NT2/D1 (cell line): Measurements from ENCODE around the gene PAN3.
"Not testable (repeated sequence)": the region's sequence is repeated elsewhere in the genome, so short reads cannot be mapped to it uniquely, and the experiment has no call there.

Source experiments
- DNase-seq: peaks from one replicate; pipeline ENCODE4 v3.0.0-alpha.2; 2011; ENCODE audit warnings: low read depth, low spot score
- H3K27me3 ChIP-seq: 2 replicates; pipeline ENCODE4 v1.6.0; 2011; ENCODE audit warnings: mild to moderate bottlenecking; ENCODE audit not compliant: insufficient read length, insufficient read depth
- H3K36me3 ChIP-seq: 2 replicates; pipeline ENCODE4 v1.6.1; 2011; ENCODE audit warnings: mild to moderate bottlenecking, low read length, mixed read lengths; ENCODE audit not compliant: insufficient read depth, insufficient read length
- H3K4me1 ChIP-seq: 2 replicates; pipeline ENCODE4 v1.5.1; 2011; ENCODE audit not compliant: insufficient read depth, insufficient read length
- H3K4me3 ChIP-seq: 2 replicates; pipeline ENCODE4 v1.5.1; 2011; ENCODE audit warnings: low read depth; ENCODE audit not compliant: insufficient read length
- H3K9ac ChIP-seq: 2 replicates; pipeline ENCODE4 v1.6.0; 2011; ENCODE audit warnings: low read depth; ENCODE audit not compliant: insufficient read length
- H3K9me3 ChIP-seq: 2 replicates; pipeline ENCODE4 v1.5.1; 2011; ENCODE audit warnings: mild to moderate bottlenecking, low read length; ENCODE audit not compliant: insufficient read depth
- SUZ12 ChIP-seq: IDR thresholded peaks from 2 replicates; pipeline ENCODE4 v1.6.1; 2011; ENCODE audit not compliant: insufficient read length, insufficient read depth; ENCODE audit errors: extremely low read depth
- YY1 ChIP-seq: IDR thresholded peaks from 2 replicates; pipeline ENCODE4 v1.6.1; 2011; ENCODE audit not compliant: insufficient read length, insufficient read depth
- ZNF274 ChIP-seq: IDR thresholded peaks from 2 replicates; pipeline ENCODE4 v1.6.1; 2011; ENCODE audit warnings: mild to moderate bottlenecking, low read depth, low read length

Gene PAN3

DNA sequence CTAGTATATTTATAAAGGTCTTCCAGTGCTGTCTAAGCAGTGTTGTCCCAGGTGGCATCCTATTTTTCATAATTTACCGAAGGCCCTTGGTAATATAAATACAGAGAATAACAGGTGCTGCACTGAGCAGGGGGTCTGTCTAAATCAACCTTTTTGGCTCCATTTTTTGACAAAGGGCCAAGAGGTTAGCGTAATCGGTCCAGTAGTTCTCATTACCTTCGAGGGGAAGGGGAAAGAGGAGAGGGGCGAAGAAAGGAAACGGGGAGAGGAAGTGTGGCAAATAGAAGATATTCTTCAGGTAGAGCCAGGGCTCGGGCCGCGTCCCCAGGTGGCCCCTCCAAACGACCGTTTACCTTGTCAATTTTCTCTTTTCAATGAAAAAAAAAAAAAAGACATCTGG is 749 bp upstream of the PAN3 start:
- Histone ChIP-seq H3K27me3 (no peaks in the 10 kb centered on the region), H3K4me3 (peak overlapping the region; percentile 72), H3K4me1 (no peaks in the 10 kb centered on the region), H3K9ac (peak overlapping the region; percentile 76), H3K36me3 (no peaks in the 10 kb centered on the region), H3K9me3 (no peaks in the 10 kb centered on the region)
- no peak for DNase-seq
- no peak for TF ChIP-seq SUZ12
- TF ChIP-seq ZNF274 = no peak
- no peak for TF ChIP-seq YY1

DNA sequence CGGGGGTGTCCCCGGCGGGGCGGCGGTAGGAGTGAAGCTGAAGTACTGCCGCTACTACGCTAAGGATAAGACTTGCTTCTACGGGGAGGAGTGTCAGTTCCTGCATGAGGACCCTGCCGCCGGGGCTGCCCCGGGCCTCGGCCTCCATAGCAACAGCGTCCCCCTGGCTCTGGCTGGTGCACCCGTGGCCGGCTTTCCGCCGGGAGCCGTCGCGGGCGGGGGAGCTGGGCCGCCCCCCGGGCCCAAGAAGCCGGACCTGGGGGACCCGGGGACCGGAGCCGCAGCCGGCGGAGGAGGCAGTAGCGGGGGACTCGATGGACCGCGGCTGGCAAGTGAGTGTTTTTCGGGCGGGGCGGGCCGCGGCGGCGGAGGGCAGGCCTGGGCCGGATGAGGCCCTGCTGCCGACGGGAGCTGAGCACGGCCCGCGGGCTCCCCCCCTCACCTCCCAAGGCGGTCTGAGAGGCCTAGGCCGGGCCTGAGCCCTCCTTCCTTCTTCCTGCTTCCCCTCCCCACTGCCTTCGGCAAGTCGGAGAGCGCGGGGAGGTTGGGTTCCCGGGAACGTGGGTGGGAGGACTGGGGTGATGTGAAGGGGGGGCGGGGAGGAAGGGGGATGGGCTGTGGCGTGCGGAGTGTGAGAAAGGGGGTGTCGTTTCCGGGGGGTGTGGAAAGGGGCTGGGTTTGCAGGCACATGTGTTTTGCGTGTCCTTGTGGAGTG is 568 bp downstream of the PAN3 start:
- Histone ChIP-seq H3K4me3 (peak overlapping the region; percentile 71), H3K9ac (peak overlapping the region; percentile 92), H3K4me1 (no peaks in the 10 kb centered on the region), H3K36me3 (no peaks in the 10 kb centered on the region), H3K27me3 (no peaks in the 10 kb centered on the region), H3K9me3 (no peaks in the 10 kb centered on the region)
- DNase-seq = no peak
- TF ChIP-seq YY1 = no peak

DNA sequence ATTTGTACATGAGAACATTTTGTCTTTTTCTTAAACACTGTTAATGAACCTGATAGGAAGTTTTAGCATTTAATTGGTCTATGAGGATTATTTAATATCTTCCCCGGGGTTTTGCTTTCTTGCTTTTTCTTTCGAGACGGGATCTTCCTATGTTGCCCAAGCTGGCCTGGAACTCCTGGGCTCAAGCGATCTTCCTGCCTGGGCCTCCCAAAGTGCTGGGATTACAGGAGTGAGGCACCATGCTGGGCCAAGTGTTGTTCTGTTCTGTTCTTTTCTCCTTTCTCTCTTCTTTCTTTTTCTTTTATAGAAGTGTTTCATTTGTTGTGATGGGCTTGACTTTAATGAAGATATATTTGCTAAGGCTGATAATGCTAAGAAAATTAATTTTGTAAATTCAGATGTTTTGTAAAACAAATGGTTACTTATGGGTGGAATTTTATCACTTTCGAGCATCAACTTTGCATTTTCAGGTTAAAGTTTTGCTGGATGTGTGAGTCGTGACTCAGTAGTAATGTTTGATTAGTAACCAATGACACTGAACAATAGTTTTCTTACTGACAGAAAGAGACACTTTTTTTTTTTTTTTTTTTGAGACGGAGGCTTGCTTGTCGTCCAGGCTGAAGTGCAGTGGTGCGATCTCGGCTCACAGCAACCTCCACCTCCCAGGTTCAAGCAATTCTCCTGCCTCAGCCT is 2.2 kb downstream of the PAN3 start:
- H3K4me3 ChIP-seq = peak overlapping the region; percentile 71
- TF ChIP-seq ZNF274 (no peak), YY1 (no peak), SUZ12 (no peak)
- H3K36me3 ChIP-seq = no peaks in the 10 kb centered on the region
- H3K27me3 ChIP-seq = no peaks in the 10 kb centered on the region
- H3K4me1 ChIP-seq = no peaks in the 10 kb centered on the region
- H3K9ac ChIP-seq = peak overlapping the region; percentile 92
- no peak for DNase-seq
- no peaks in the 10 kb centered on the region for H3K9me3 ChIP-seq

DNA sequence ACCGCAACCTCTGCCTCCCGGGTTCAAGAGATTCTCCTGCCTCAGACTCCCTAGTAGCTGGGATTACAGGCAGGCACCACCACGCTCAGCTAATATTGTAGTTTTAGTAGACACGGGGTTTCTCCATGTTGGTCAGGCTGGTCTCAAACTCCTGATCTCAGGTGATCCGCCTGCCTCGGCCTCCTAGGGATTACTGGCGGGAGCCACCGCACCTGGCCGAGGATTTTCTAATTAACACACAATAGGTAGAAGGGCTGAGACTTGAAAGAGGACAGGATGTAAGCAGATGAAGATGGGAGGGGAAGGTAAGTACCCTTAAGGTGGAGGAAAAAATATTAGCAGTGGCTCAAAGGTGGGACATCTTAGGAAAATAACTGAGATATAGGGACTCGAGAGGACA is 3.2 kb downstream of the PAN3 start:
- H3K27me3 ChIP-seq, H3K9me3 ChIP-seq, H3K4me1 ChIP-seq, DNase-seq, H3K36me3 ChIP-seq, H3K4me3 ChIP-seq, H3K9ac ChIP-seq: not testable (repeated sequence)

DNA sequence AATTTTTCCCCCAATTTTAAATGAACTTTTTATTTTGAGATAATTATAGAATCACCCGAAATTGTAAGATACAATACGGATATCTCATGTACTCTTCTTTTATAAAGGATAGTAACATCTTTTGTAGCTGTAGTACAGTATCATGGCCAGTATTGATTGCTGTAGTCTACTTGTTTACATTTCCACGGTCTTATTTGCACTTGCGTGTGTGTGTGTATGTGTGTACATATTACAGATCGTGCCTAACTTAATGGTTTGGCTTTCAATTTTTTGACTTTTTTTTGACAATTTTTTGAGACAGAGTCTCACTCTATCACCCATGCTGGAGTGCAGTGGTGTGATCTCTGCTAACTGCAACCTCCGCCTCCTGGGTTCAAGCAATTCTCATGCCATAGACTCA is 6.7 kb downstream of the PAN3 start:
- Histone ChIP-seq H3K36me3 (no peaks in the 10 kb centered on the region), H3K4me1 (no peaks in the 10 kb centered on the region), H3K9ac (no peak overlapping the region), H3K9me3 (no peaks in the 10 kb centered on the region), H3K27me3 (no peaks in the 10 kb centered on the region), H3K4me3 (no peak overlapping the region)
- DNase-seq = no peak
- TF ChIP-seq YY1 (no peak), SUZ12 (no peak), ZNF274 (no peak)

DNA sequence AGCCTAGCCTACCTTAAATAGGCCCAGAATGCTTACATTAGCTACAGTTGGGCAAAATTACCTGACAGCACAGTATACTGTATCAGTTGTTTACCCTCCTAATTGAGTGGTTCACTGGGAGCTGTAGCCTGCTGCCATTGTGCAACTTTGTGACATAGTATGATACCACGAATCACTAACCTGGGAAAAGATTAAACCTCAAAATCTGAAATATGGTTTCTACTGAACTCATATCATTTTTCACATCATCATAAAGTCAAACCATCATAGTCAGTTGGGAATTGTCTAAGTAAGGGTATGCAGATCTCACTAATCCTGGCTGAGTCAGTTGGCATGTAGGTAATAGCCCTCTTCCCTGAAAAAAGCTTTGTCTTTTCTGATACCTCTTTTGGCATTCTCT is 9.2 kb downstream of the PAN3 start:
- Histone ChIP-seq H3K4me3 (no peak overlapping the region), H3K9ac (no peak overlapping the region), H3K4me1 (no peaks in the 10 kb centered on the region), H3K9me3 (no peaks in the 10 kb centered on the region), H3K36me3 (no peaks in the 10 kb centered on the region), H3K27me3 (no peaks in the 10 kb centered on the region)
- DNase-seq = no peak
- TF ChIP-seq ZNF274 (no peak), YY1 (no peak), SUZ12 (no peak)

DNA sequence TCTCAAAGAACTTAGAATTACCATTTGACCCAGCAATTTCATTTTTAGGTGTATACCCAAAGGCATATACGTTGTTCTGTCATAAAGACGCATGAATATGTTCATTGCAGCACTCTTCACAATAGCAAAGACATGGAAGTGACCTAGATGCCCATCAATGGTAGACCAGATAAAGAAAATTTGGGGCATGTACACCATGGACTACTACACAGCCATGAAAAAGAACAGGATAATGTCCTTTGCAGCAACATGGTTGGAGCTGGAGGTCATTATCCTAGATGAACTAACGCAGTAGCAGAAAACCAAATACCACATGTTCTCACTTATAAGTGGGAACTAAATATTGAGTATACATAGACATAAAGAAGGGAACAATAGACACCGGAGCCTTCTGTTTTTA is 20.7 kb downstream of the PAN3 start:
- TF ChIP-seq YY1 = no peak
- TF ChIP-seq ZNF274 = no peak
- no peak for TF ChIP-seq SUZ12
- DNase-seq = no peak
- no peaks in the 10 kb centered on the region for H3K4me1 ChIP-seq
- no peaks in the 10 kb centered on the region for H3K27me3 ChIP-seq
- no peaks in the 10 kb centered on the region; the same call in 1 of the 2 replicates for H3K9me3 ChIP-seq
- H3K36me3 ChIP-seq = no peaks in the 10 kb centered on the region
- H3K4me3 ChIP-seq = no peak overlapping the region
- H3K9ac ChIP-seq = no peak overlapping the region

DNA sequence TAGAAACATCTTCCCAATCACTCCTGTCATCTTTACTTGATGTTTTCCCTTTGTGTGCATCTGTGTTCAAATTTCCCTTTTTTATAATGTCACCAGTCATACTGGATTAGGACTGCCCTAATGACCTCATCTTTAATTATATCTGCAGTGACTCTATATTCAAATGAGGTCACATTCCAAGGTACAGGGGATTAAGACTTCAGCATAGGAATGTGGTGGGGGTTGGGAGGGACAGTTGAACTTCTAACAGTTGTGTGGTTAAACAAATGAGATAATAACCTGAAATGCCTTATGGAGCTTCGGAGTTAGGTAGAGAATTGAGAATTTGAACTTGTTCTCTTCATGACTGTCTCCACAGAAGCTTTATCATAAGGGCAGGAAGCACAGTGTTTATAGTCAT is 23.0 kb downstream of the PAN3 start:
- DNase-seq = peak; percentile 64
- no peak for TF ChIP-seq ZNF274
- peaks cover 2% of the 10 kb centered on the region for H3K4me1 ChIP-seq
- H3K9me3 ChIP-seq = no peaks in the 10 kb centered on the region; the same call in 1 of the 2 replicates
- H3K9ac ChIP-seq = no peak overlapping the region
- H3K4me3 ChIP-seq = no peak overlapping the region
- H3K27me3 ChIP-seq = no peaks in the 10 kb centered on the region
- no peaks in the 10 kb centered on the region for H3K36me3 ChIP-seq
